Kasumi-1 (cell line): ENCODE results near the gene ARPC5L.
A peak's percentile ranks its signal among the peaks of the same experiment; 100 is the strongest.
"Not testable (repeated sequence)": the region's sequence is repeated elsewhere in the genome, so short reads cannot be mapped to it uniquely, and the experiment has no call there.

Experiments
- DNase-seq, 2 experiments: peaks; one replicate each; lab custom pipeline; 2025; lab: John Stamatoyannopoulos, UW

ARPC5L gene

DNA sequence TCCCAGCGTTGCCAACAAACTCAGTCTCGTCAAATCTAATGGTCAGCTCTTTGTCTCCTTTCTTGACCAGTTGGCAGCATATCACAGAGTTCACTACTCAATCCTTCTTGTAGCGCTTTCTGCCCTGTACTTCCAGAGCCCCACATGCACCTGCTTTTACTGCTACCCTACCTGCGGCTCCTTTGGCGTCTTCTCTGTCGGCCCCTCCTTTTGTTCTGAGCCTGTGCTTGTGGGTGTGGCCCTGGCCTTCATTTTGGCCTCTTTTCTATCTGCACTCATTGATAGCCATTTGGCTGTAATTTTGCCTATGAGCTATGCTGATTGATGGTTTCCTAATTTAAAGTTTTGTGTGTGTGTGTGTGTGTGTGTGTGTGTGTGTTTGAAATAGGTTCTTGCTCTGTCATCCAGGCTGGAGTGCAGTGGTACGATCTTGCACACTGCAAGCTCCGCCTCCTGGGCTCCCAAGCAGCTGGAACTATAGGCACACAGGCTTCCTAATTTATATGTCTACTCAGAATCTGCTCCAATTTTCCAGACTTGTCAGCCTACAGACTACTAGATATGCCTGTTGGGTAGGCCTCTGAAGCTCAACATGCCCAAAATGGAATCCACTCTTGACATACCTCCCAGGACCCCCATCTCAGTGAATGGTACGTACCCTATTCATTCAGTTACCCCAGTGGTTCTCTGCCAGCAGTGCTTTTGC is 32.3 kb downstream of the ARPC5L start:
- no peak for DNase-seq

DNA sequence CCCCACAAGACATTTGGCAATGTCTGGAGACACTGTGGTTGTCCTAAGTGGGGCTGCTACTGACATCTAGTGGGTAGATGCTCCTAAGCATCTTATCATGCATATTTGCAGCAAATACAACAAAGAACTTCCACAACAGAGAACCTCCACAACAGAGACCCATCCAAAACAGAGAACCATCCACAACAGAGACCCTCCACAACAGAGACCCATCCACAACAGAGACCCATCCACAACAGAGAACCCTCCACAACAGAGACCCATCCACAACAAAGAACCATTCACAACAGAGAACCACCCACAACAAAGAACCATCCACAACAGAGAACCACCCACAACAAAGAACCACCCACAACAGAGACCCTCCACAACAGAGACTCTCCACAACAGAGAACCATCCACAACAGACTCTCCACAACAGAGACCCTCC is 32.8 kb downstream of the ARPC5L start:
- DNase-seq = peak; percentile 74 to 76

GRCh38 chr9:124897570-124898460 is 35.9 kb downstream of the ARPC5L start:
- DNase-seq = no peak

DNA sequence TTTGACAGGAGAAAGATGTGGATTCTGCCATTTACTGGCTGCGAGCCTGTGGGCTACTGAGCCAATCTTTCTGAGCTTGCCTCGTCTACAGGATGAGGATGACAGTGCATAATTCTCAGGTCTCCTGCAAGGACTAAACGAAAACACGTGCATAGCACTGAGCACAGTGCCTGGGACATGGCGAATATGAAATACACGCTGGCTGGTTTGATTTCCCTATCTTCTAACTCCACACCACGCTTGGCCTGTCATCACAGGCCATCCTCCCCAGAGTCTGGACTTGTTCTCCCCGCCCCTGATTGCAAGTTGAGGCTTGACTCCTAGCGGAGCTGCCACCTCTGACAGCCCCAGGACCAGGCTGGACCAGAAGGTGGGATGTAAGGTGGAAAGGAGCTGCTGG is 37.9 kb downstream of the ARPC5L start:
- no peak for DNase-seq

DNA sequence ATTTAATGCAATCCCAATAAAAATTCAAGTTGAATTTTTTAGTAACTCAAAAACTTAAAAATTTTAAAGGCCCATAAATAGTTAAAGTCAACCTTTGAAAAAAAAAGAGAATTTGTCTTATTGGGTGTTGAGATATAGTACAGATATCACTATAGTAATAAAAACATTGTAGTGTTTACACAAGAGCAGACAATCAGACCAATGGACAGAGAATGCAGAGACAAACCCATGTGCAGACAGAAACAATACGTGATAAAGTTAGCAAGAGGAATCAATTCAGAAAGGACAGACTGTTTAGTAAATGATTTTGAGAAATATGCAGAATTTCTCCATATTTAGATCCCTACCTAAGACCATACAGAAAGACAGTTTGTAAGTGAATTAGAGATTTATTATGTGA is 45.0 kb downstream of the ARPC5L start:
- DNase-seq = no peak

- DNase-seq = no peak
These were observed 46.2 kb downstream of the ARPC5L start for GRCh38 chr9:124908098-124908497.

- no peak for DNase-seq
These were observed 49.8 kb downstream of the ARPC5L start for GRCh38 chr9:124911766-124912165.

GRCh38 chr9:124913378-124913777 is 51.4 kb downstream of the ARPC5L start:
- no peak for DNase-seq

- DNase-seq = no peak
These were observed 52.9 kb downstream of the ARPC5L start for GRCh38 chr9:124914753-124915405.

DNA sequence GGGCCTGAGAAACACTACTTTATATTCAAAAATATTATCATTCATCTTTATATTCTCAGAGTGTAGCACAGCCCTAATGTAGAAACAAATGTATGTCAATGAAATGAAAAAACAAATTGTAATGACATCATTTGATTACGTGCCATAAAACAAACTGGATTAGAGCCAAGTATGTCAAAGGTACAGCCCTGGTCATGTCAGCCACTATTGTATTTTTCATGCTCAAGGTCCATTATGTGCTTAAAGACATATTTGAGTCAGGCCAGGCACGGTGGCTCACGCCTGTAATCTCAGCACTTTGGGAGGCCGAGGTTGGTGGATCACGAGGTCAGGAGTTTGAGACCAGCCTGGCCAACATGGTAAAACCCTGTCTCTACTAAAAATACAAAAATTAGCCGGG is 58.5 kb downstream of the ARPC5L start:
- not testable (repeated sequence) for DNase-seq
